A673 (cell line): Measurements from ENCODE around the gene RNF175. TPM values are rescaled to one million over a fixed set of nuclear protein-coding genes. Genes with fewer than 3 reads are reported as not detected.

Experiments
- Bru-seq: library from RNA; stranded (reverse); fragments of 400-500 nt; gene quantifications from one replicate; lab custom pipeline; 2021; lab: Mats Ljungman, UMichigan
- BruChase-seq, 2 experiments: library from RNA; stranded (reverse); fragments of 400-500 nt; gene quantifications; one replicate each; lab custom pipeline; 2021; lab: Mats Ljungman, UMichigan
- BruUV-seq: library from RNA; stranded (reverse); fragments of 400-500 nt; replicated peaks from 2 replicates; lab custom pipeline; 2021; lab: Mats Ljungman, UMichigan
- CTCF ChIA-PET: fragments of 300-600 bp; sonication (Branson Sonifier 250); formaldehyde crosslinking; loops from one replicate; lab custom pipeline; 2022; ENCODE audit warnings: antibody characterized with exemption; lab: Charles Lee
- POLR2A ChIA-PET: fragments of 300-600 bp; sonication (Branson Sonifier 250); formaldehyde crosslinking; loops from one replicate; lab custom pipeline; 2022; ENCODE audit warnings: antibody characterized with exemption; ENCODE audit not compliant: low non-redundant PET; lab: Charles Lee
- DNase-seq: peaks from one replicate; pipeline ENCODE4 v3.0.0-alpha.2; 2015; ENCODE audit warnings: low spot score
- H3K27ac ChIP-seq: fragments of 200-600 bp; sonication (generic); 2 replicates; pipeline ENCODE4 v1.5.1; 2016; ENCODE audit warnings: mixed run types, low read depth, mild to moderate bottlenecking, mixed read lengths, antibody characterized with exemption, low read length; ENCODE audit not compliant: poor library complexity, severe bottlenecking
- H3K27me3 ChIP-seq: fragments of 200-600 bp; sonication (generic); replicated peaks from 2 replicates; pipeline ENCODE4 v1.6.1; 2017; ENCODE audit warnings: mixed run types, low read depth, mild to moderate bottlenecking, mixed read lengths, antibody characterized with exemption, low read length; ENCODE audit not compliant: insufficient read depth, poor library complexity
- H3K36me3 ChIP-seq: fragments of 200-600 bp; sonication (generic); 2 replicates; pipeline ENCODE4 v1.6.1; 2016; ENCODE audit warnings: mixed run types, mild to moderate bottlenecking, mixed read lengths, antibody characterized with exemption, low read length; ENCODE audit not compliant: insufficient read depth, poor library complexity, severe bottlenecking
- H3K4me1 ChIP-seq: fragments of 200-600 bp; sonication (generic); 2 replicates; pipeline ENCODE4 v1.6.1; 2017; ENCODE audit warnings: mixed run types, mild to moderate bottlenecking, mixed read lengths, antibody characterized with exemption, low read length; ENCODE audit not compliant: insufficient read depth, poor library complexity, severe bottlenecking
- H3K4me3 ChIP-seq: fragments of 200-600 bp; sonication (generic); 2 replicates; pipeline ENCODE4 v1.5.1; 2016; ENCODE audit warnings: low read depth, mixed run types, mild to moderate bottlenecking, mixed read lengths, low read length; ENCODE audit not compliant: poor library complexity, severe bottlenecking
- H3K9me3 ChIP-seq: fragments of 200-600 bp; sonication (generic); 2 replicates; pipeline ENCODE4 v1.6.1; 2016; ENCODE audit warnings: mixed run types, low read depth, mild to moderate bottlenecking, mixed read lengths, antibody characterized with exemption, low read length; ENCODE audit not compliant: poor library complexity, severe bottlenecking
- CTCF ChIP-seq: fragments of 300-800, 200-600 bp; sonication (generic); conservative IDR thresholded peaks from 2 replicates; pipeline ENCODE4 v1.5.1; 2017; ENCODE audit warnings: low read depth, mild to moderate bottlenecking, antibody characterized with exemption, low read length, moderate library complexity, mixed read lengths
- EZH2 ChIP-seq: fragments of 200-600 bp; sonication (generic); IDR thresholded peaks from 2 replicates; pipeline ENCODE4 v1.6.1; 2017; ENCODE audit warnings: borderline replicate concordance, low read depth, mild to moderate bottlenecking, mixed read lengths, antibody characterized with exemption, low read length; ENCODE audit not compliant: poor library complexity, severe bottlenecking
- intact Hi-C: fragments of 100-400 bp; cut with micrococcal nuclease; formaldehyde crosslinking; loops from one replicate; pipeline ENCODE4 v1.10.0; 2022; ENCODE audit not compliant: unreplicated experiment
- long read RNA-seq: library from polyadenylated mRNA; stranded (forward); transcript quantifications from one replicate; pipeline ENCODE4 v2.0.0, GENCODE V29; 2022
- total RNA-seq: library from RNA; stranded (reverse); gene quantifications from 2 replicates; pipeline ENCODE4 v1.2.3, GENCODE V29; 2021

RNF175 gene
- 6.8 and 9.0 TPM in 2 replicates for total RNA-seq
- Bru-seq, nascent RNA, result percentile 64 among the genes with signal in this experiment
- BruChase-seq, experiment 1, labeled RNA remaining after a 2-hour chase, result percentile 69 among the genes with signal in this experiment
- BruChase-seq, experiment 2, labeled RNA remaining after a 6-hour chase, result percentile 55 among the genes with signal in this experiment
- long read RNA-seq, partial matches to known transcripts, result 1 of 11 reads
- long read RNA-seq, other reads (novel, unspliced or antisense), result 10 of 11 reads

GRCh38 chr4:153759407-153760316 is at the start of gene RNF175:
TSS of gene RNF175 (minus strand) at chr4:153760024. CDS start at chr4:153759862, 162 bp downstream.
- Histone ChIP-seq H3K36me3 (no peaks in the 10 kb centered on the region), H3K4me3 (peak within 1 kb of the TSS; percentile 56), H3K9me3 (no peaks in the 10 kb centered on the region), H3K4me1 (peaks cover 4% of the 10 kb centered on the region), H3K27me3 (no peaks in the 10 kb centered on the region), H3K27ac (no peak within 1 kb of the TSS)
- peak; percentile 32 for DNase-seq
- no TSS peak for BruUV-seq
- intact Hi-C loops, result no loop called here
- CTCF ChIA-PET, result no interaction called here
- POLR2A ChIA-PET, result no interaction called here
- TF ChIP-seq EZH2, result no peak
- TF ChIP-seq CTCF, result no peak

- no TSS peak for BruUV-seq
- ChIA-PET POLR2A (no interaction called here), CTCF (no interaction called here)
- H3K36me3 ChIP-seq, result no peaks in the 10 kb centered on the region
- H3K27me3 ChIP-seq, result no peaks in the 10 kb centered on the region
- H3K9me3 ChIP-seq, result no peaks in the 10 kb centered on the region
- H3K4me3 ChIP-seq, result no peak overlapping the region
- no peak for DNase-seq
- intact Hi-C loops, result no loop called here
- no peaks in the 10 kb centered on the region for H3K4me1 ChIP-seq
- TF ChIP-seq CTCF (no peak), EZH2 (no peak)
- no peak overlapping the region for H3K27ac ChIP-seq
Measured at GRCh38 chr4:153809307-153809706, 49.5 kb upstream of the RNF175 start.

DNA sequence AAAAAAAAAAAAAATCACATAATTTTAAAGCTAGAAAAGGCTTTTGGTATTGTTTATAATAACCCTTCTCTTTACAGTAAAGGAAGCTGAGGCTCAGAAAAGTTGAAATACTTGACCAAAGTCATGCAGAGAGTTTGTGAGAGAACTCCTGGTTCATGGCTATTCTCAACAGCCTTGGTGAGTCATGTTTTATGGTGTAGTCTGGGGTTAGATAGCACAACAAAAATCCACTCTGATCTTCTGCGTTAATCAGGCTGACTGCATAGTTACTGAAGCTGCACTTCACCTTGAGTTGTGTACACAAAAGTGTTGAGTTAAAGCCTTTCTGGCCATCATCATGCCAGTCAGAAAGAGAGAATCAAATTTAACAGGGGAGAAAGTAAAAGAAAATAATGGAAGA is 48.4 kb upstream of the RNF175 start:
- Histone ChIP-seq H3K27ac (no peak overlapping the region), H3K4me1 (no peaks in the 10 kb centered on the region), H3K4me3 (no peak overlapping the region), H3K27me3 (no peaks in the 10 kb centered on the region), H3K36me3 (no peaks in the 10 kb centered on the region), H3K9me3 (no peaks in the 10 kb centered on the region)
- no TSS peak for BruUV-seq
- CTCF ChIA-PET, result interaction anchor here (0.7 kb wide), 1 partner anchor 274 kb away, joined by 3 read pairs; no protein-coding TSS in a partner anchor
- TF ChIP-seq CTCF (no peak), EZH2 (no peak)
- DNase-seq, result no peak
- POLR2A ChIA-PET, result no interaction called here
- intact Hi-C loops, result no loop called here
